ENCODE measurements around the gene CBX5.

DNA sequence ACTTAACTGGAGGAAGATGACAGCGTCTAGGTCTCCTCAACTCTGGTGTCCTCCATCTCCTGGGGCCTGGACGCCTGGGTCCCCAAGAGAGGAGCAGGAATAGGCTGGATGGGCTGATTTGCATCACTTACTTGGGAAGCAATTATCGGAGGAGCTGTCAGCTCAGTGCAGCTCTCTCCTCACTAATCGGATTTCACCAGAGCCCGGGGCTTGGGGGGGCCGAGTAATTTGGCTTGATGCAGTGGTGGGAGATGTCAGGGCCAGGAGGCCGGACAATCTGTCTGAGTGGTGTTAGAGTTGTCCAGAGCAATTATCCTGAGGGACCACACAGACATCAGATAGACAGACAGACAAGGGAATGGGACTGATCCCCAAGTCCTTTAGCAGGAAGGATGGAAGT lies 86.5 kb downstream of the CBX5 start:
- no peak for TF ChIP-seq TAF1 (IDR thresholded peaks at IDR 0.05; ENCODE audit: low read depth, low read length)
- TF ChIP-seq, protein P1, sequence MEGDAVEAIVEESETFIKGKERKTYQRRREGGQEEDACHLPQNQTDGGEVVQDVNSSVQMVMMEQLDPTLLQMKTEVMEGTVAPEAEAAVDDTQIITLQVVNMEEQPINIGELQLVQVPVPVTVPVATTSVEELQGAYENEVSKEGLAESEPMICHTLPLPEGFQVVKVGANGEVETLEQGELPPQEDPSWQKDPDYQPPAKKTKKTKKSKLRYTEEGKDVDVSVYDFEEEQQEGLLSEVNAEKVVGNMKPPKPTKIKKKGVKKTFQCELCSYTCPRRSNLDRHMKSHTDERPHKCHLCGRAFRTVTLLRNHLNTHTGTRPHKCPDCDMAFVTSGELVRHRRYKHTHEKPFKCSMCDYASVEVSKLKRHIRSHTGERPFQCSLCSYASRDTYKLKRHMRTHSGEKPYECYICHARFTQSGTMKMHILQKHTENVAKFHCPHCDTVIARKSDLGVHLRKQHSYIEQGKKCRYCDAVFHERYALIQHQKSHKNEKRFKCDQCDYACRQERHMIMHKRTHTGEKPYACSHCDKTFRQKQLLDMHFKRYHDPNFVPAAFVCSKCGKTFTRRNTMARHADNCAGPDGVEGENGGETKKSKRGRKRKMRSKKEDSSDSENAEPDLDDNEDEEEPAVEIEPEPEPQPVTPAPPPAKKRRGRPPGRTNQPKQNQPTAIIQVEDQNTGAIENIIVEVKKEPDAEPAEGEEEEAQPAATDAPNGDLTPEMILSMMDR (IDR thresholded peaks at IDR 0.05; ENCODE audit: control extremely low read depth in 1 of 3, insufficient read depth in 1 of 3, low read depth in 1 of 3, low read length in 3 of 3), result no peak
- no peak for TF ChIP-seq POLR2A (IDR thresholded peaks at IDR 0.05; ENCODE audit: control extremely low read depth in 1 of 2, low read depth in 2 of 2, low read length in 2 of 2)
- no peak for TF ChIP-seq BACH1 (IDR thresholded peaks at IDR 0.05; ENCODE audit: low read length)
- no peak for TF ChIP-seq GABPA (IDR thresholded peaks at IDR 0.05; ENCODE audit: borderline replicate concordance, insufficient read depth, low read length)
- no peak for TF ChIP-seq SRF (IDR thresholded peaks at IDR 0.05; ENCODE audit: low read depth, low read length)
- no peak for TF ChIP-seq BRCA1 (IDR thresholded peaks at IDR 0.05; ENCODE audit: low read depth, low read length)
- TF ChIP-seq CBX8 (IDR thresholded peaks at IDR 0.05; ENCODE audit: borderline replicate concordance, low read depth, low read length), result no peak
- TF ChIP-seq SP2 (IDR thresholded peaks at IDR 0.05; ENCODE audit: low read length), result no peak
- TF ChIP-seq BCL11A (IDR thresholded peaks at IDR 0.05; ENCODE audit: low read depth in 2 of 2, low read length in 2 of 2), result no peak
- TF ChIP-seq, protein P2, sequence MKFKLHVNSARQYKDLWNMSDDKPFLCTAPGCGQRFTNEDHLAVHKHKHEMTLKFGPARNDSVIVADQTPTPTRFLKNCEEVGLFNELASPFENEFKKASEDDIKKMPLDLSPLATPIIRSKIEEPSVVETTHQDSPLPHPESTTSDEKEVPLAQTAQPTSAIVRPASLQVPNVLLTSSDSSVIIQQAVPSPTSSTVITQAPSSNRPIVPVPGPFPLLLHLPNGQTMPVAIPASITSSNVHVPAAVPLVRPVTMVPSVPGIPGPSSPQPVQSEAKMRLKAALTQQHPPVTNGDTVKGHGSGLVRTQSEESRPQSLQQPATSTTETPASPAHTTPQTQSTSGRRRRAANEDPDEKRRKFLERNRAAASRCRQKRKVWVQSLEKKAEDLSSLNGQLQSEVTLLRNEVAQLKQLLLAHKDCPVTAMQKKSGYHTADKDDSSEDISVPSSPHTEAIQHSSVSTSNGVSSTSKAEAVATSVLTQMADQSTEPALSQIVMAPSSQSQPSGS (IDR thresholded peaks at IDR 0.05; ENCODE audit: low read length), result no peak
- no peak for TF ChIP-seq JUN (IDR thresholded peaks at IDR 0.05; ENCODE audit: low read depth, low read length)
